Activated CD4-positive, CD25-positive, alpha-beta regulatory T cell treated with anti-CD3 and anti-CD28 coated beads, Interleukin-2, amount 50 U/mL, for 72 hours (primary cell): ENCODE results near the gene KCNT1.

Experiments used
- DNase-seq: peaks from one replicate; pipeline ENCODE4 v3.0.0; 2021

The KCNT1 gene

DNA sequence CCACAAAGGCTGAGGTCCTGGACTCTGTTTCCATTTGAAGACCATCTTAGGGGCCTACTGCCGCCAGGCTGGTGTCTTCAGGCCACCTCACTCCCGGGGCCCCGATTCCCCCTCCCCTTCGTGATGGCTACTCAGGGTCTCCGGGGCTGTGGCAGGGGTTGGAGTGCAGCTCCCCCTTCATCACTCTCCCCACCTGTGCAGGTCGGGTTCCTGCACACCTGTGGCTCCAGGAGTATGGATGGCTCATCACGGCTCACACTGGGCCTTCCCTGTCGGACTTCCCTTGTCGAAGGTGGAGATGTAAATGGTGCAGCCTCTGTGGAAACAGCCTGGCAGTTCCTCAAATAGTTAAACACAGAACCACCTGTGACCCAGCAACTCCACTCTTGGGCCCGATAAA lies 27.0 kb upstream of the KCNT1 start:
- no peak for DNase-seq

DNA sequence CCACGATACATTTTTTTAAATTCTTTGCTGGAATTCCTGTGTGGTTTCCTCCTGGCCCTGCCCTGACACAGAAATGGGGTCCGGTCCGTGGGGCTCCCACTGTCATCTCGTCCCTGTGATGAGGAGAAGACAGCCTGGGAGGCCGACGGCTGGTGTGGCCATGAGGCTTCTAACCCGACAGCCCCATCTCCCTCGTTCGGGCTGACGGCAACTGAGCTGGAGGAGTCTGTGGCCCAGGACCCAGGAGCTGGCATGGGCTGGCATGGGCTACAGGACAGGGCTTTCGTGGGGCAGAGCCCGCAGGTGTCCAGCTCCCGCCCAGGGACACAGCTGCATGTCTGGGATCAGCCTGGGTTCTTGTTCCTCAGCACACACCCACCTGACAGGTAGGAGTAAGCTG lies 25.1 kb upstream of the KCNT1 start:
- no peak for DNase-seq

GRCh38 chr9:135677641-135678168 lies 24.3 kb upstream of the KCNT1 start:
- DNase-seq: no peak

DNA sequence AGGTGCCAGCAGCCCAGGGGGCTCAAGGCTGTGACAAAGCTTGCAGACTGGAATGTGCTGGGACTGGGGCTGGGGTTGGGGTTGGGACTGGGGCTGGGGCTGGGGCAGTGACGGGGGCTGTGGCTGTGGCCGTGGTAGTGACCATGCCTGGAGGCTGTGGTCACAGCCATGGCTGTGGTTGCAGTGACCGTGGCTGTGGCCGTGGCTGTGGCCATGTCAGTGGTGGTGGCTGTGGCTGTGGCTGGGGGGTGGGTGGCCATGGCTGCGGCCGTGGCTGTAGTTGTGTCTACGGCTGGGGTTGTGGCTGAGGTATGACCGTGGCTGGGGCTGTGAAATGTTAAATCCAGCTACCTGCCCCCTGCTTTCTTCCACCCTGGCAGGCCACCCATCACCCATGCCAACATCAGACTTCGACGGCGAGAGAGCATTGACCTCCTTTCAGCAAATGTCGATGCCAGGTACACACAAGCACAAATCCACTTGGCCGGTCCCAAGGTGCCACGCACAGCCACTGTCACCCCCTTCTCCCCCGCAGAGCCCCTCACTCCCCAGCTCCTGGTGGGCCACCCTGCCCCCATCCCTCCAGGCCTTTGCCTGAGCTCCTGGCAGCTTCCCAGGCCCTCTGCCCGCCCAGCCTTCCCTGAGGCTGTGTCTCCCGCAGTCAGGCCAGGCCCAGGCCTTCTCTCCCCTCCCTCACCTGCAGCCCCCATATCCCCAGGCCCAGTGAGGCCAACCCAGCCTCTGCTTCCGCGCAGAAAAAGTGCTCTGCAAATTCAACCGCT lies 23.6 kb upstream of the KCNT1 start:
- DNase-seq: no peak

- DNase-seq: no peak
Observed at GRCh38 chr9:135680056-135680455, 21.9 kb upstream of the KCNT1 start.

DNA sequence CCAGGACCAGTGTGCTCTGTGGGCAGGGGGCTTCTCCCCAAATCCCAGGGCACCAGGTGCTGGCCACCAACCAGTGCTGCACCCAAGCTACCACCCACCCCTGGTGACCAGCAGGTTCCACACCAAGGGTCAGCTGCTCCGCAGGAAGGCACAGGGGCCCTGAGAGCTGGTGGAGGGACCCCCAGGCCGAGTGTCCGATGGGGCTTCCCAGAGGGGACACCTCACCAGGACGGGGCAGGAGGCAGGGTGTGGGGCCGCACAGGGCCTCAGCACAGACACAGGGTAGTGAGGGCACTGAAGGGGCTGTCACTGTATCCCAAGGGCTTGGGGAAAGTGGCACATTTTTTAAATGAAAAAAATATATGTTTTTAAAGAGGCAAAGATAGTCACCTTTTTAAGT lies 20.8 kb upstream of the KCNT1 start:
- no peak for DNase-seq

DNA sequence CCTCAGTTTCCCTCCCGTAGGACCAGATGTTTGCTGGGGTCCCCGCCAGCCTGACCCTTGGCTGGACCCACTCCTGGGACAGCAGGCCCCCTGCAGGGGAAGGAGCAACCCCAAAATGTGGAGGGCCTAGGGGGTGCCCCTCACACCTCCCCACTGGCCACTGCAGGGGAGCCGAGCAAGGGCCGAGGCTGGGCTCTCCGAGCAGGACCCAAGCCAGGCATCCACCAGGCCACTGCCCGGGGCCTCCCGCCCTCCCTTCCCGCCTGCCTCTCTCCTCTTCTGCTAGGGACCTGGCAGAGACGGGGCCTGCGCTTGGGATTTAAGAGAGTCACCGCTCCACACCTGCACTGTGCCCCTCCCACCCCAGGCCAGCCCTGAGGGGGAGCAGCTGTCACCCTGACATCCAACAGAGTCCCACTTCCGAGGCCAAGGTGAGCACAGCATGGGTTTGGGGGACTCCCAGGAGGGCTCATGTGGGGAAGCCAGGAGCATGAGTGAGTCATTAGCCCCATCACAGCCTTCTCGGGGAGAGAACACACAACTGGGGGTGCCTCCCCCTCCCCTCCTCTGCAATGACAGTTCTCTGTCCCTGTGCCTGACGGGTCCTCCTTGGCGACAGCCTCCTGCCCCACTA lies 18.5 kb upstream of the KCNT1 start:
- no peak for DNase-seq

DNA sequence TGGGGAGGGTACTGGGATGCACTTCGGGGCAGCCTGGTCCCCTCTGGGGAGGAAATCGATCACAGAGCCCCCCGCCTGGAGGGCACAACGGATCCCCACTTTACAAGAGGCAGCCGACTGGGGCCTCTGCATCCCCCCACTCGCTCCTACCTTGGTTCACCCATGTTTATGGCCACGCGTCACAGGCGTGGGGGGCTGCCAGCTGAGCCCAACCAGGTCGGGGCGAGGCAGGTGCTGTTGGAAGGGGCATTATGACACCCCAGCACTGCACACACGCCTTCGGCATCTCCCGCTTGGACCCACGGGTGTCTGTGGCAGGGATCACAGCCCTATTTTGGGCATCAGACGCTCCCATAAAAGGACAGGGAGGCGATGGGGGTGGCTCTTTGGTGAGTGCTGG lies 17.3 kb upstream of the KCNT1 start:
- no peak for DNase-seq

GRCh38 chr9:135687216-135687615 lies 14.8 kb upstream of the KCNT1 start:
- no peak for DNase-seq

GRCh38 chr9:135689011-135689410 lies 13.0 kb upstream of the KCNT1 start:
- no peak for DNase-seq

- no peak for DNase-seq
Observed at GRCh38 chr9:135690836-135691570, 11.0 kb upstream of the KCNT1 start.

DNA sequence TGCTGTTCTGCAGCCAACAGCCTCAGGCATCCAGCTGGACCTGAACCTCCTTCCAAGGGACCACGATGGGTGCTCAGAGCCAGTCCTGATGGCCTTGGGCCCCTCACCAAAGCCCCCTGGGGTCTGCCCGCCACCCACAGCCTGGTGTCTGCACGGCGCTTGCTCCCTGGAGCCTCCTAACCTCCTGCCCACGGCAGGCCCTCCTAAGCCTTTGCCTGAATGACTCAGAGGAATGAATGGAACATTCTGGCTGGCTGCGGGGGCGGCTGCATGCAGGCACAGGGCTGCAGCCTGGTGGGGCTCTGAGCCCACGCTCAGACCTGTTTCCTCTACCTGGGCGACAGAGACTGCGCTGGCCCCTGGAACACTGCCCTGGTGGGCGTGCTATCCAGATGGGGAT lies 9.6 kb upstream of the KCNT1 start:
- DNase-seq: no peak

DNA sequence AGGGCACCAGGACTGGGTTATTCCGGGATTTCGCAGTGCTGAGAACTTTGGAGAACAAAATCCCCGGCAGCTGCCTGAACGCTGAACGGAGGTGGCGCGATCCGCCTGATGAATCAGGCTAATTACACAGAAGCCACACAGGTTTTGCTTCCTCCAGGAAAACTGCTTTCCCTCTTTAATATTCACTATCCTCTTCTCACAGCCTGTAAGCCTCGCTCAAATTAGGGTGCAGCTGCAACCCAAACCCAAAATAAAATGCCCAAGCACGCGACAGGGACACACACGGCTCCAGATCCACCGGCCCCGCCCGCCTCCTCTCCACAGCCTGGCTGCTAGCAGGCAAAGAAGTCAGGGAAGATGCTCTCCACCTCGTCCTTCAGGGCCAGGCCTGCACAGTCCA lies 8.7 kb upstream of the KCNT1 start:
- DNase-seq: no peak

- DNase-seq: no peak
Observed at GRCh38 chr9:135693771-135694170, 8.2 kb upstream of the KCNT1 start.

DNA sequence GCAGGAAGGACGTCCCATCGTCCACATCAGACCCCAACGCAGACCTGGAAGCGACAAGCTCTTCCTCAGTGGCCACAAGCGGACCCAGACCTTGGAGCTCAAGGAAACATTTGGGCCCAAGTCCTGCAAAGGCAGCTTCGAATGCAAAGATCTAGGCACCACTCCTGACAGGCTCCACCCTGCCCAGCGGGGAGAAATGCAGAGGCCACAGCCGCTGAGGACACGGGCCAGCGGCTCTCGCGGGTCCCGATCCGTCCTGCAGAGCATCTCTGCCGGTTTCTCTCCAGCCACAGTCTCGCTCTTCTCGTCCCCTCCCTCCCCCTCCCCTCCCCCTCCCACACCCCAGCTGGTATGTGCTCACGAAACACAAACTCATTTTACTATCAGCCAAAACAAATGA lies 7.6 kb upstream of the KCNT1 start:
- DNase-seq: no peak

- no peak for DNase-seq
Observed at GRCh38 chr9:135695036-135695435, 6.9 kb upstream of the KCNT1 start.

DNA sequence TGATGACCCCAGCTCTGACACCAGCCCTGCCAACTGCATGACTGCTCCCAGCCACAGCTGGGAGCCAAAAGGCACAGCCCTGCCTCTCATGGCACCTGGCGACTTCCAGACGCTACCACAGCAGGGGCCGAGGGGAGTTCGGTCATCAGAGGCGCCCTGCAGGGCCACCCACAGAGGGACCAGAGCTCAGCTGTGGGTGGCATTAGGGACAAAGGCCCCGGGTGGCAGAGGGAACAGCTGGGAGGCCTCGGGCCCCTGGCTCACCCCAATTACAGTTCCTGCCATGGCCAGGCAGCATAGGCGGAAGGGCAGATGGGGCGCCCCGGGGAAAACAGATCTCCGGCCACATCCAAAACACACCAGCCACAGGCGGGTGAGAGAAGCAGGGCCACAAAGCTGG lies 6.3 kb upstream of the KCNT1 start:
- DNase-seq: no peak

GRCh38 chr9:135696446-135696845 lies 5.5 kb upstream of the KCNT1 start:
- DNase-seq: no peak

DNA sequence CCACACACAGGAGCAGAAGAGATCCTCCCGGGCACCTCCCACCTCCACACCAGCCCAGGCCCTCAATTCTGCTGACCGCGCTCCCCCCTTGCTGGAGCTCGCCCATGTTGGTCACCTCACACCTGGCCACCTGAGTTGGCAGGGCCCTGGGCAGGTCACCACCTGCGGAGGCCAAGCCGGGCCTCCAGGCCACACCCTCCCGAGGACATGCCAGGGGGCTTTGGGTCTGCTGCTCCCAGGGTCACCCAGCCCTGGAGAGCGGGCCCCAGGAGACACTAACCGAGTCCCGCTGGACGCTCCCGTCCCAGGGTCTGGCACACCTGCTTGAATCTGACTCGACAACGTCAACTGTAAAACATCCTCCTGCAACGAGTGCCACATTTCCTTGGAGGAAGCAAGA lies 4.8 kb upstream of the KCNT1 start:
- DNase-seq: no peak

- DNase-seq: no peak
Observed at GRCh38 chr9:135698236-135698635, 3.7 kb upstream of the KCNT1 start.

DNA sequence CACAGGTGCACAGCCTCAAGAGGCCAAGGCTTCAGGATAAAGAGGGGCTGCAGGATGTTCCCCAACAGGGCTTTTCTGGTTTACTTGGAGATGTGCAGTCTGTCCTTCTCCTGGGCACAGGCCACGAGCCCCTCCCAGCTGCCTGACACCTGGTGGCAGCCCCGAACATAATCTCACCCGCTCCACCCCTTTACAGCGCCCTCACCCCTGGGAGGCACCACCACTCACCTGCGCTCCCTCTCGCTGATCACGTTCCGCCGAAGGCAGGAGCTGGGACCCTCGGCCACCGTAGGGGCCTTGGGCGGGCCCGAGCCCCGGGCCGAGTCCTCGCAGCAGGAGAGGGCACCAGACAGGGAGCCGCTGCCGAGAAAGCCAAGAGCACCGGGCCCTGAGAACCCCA lies 3.2 kb upstream of the KCNT1 start:
- no peak for DNase-seq

- no peak for DNase-seq
Observed at GRCh38 chr9:135699440-135699839, 2.5 kb upstream of the KCNT1 start, which contains the start of gene SOHLH1. TSS of gene SOHLH1 (minus strand) at chr9:135699481. CDS start at chr9:135699467, 14 bp downstream.

GRCh38 chr9:135700525-135700924 lies 1.5 kb upstream of the KCNT1 start:
- no peak for DNase-seq
